Mesendoderm (in vitro differentiated cells): ENCODE data around the gene CCSER2.
A peak's percentile ranks its signal among the peaks of the same experiment; 100 is the strongest.

Experiments
- DNase-seq: peaks from one replicate; pipeline ENCODE4 v3.0.0; 2013
- H2AK5ac ChIP-seq: 2 replicates; pipeline ENCODE4 v1.6.1; 2013; ENCODE audit warnings: low read length, inconsistent platforms
- H2BK120ac ChIP-seq: 2 replicates; pipeline ENCODE4 v1.6.1; 2013; ENCODE audit warnings: low read depth, mild to moderate bottlenecking, low read length, moderate library complexity, mixed read lengths
- H2BK15ac ChIP-seq: replicated peaks from 2 replicates; pipeline ENCODE4 v1.6.1; 2013; ENCODE audit warnings: low read depth, mild to moderate bottlenecking, moderate library complexity
- H2BK5ac ChIP-seq: 2 replicates; pipeline ENCODE4 v1.6.1; 2013; ENCODE audit warnings: low read length, inconsistent platforms
- H3K18ac ChIP-seq: 2 replicates; pipeline ENCODE4 v1.6.1; 2013; ENCODE audit warnings: mild to moderate bottlenecking, low read length, mixed read lengths
- H3K23ac ChIP-seq: one replicate; pipeline ENCODE4 v1.6.1; 2013; ENCODE audit warnings: low read length
- H3K27ac ChIP-seq: 2 replicates; pipeline ENCODE4 v1.5.1; 2013; ENCODE audit warnings: low read depth, mild to moderate bottlenecking, inconsistent platforms, low read length, moderate library complexity
- H3K27me3 ChIP-seq: 2 replicates; pipeline ENCODE4 v1.6.1; 2013; ENCODE audit warnings: low read length, control low read depth, mild to moderate bottlenecking, inconsistent platforms; ENCODE audit not compliant: insufficient read depth, poor library complexity
- H3K36me3 ChIP-seq: 2 replicates; pipeline ENCODE4 v1.6.1; 2013; ENCODE audit warnings: low read length, inconsistent platforms; ENCODE audit not compliant: control insufficient read depth, insufficient read depth
- H3K4ac ChIP-seq: one replicate; pipeline ENCODE4 v1.6.1; 2013; ENCODE audit warnings: low read depth, mild to moderate bottlenecking, low read length, moderate library complexity
- H3K4me1 ChIP-seq: 2 replicates; pipeline ENCODE4 v1.6.1; 2013; ENCODE audit warnings: low read depth, low read length, inconsistent platforms; ENCODE audit not compliant: control insufficient read depth
- H3K4me2 ChIP-seq: 2 replicates; pipeline ENCODE4 v1.6.1; 2013; ENCODE audit warnings: low read length
- H3K4me3 ChIP-seq: 2 replicates; pipeline ENCODE4 v1.5.1; 2013; ENCODE audit warnings: mild to moderate bottlenecking, low read length
- H3K56ac ChIP-seq: one replicate; pipeline ENCODE4 v1.6.1; 2013; ENCODE audit warnings: low read length
- H3K79me1 ChIP-seq: 2 replicates; pipeline ENCODE4 v1.6.1; 2013; ENCODE audit warnings: low read length, inconsistent platforms
- H3K79me2 ChIP-seq: 2 replicates; pipeline ENCODE4 v1.6.1; 2013; ENCODE audit warnings: mild to moderate bottlenecking, low read length; ENCODE audit not compliant: control insufficient read depth, insufficient read depth
- H3K9ac ChIP-seq: 2 replicates; pipeline ENCODE4 v1.6.1; 2013; ENCODE audit warnings: low read length, inconsistent platforms
- H4K5ac ChIP-seq: one replicate; pipeline ENCODE4 v1.6.1; 2013; ENCODE audit warnings: low read length
- H4K8ac ChIP-seq: one replicate; pipeline ENCODE4 v1.6.1; 2013; ENCODE audit warnings: low read depth, mild to moderate bottlenecking, control low read depth, low read length, moderate library complexity
- WGBS: extraction: QIAGEN DNeasy Blood & Tissue Kit; methylation state at CpG from one replicate; pipeline ENCODE4 v1.1.7; 2013; ENCODE audit warnings: low lambda C conversion rate, missing lambda C conversion rate; ENCODE audit not compliant: insufficient coverage; ENCODE audit errors: extremely low coverage; 5-methylcytosine and 5-hydroxymethylcytosine counted together

CCSER2 gene

GRCh38 chr10:84427903-84428650 lies 99.7 kb downstream of the CCSER2 start:
- H3K4me3 ChIP-seq = no peak overlapping the region
- no peak overlapping the region for H3K4me2 ChIP-seq
- H3K18ac ChIP-seq = no peak overlapping the region
- H3K4ac ChIP-seq = no peak overlapping the region
- H2BK120ac ChIP-seq = no peak overlapping the region
- H4K8ac ChIP-seq = no peak overlapping the region
- peak; percentile 61 for DNase-seq
- H3K9ac ChIP-seq = no peak overlapping the region
- no peak overlapping the region for H2BK15ac ChIP-seq
- H3K56ac ChIP-seq = no peak overlapping the region
- no CpG with 5 or more reads among the region's 5 CpGs for WGBS
- no peaks in the 10 kb centered on the region for H3K36me3 ChIP-seq
- no peaks in the 10 kb centered on the region for H3K27me3 ChIP-seq
- no peak overlapping the region for H4K5ac ChIP-seq
- no peak overlapping the region for H2BK5ac ChIP-seq
- H2AK5ac ChIP-seq = no peak overlapping the region
- no peaks in the 10 kb centered on the region for H3K4me1 ChIP-seq
- no peaks in the 10 kb centered on the region for H3K79me2 ChIP-seq
- H3K23ac ChIP-seq = no peak overlapping the region
- no peaks in the 10 kb centered on the region for H3K79me1 ChIP-seq
- H3K27ac ChIP-seq = no peak overlapping the region

- H3K36me3 ChIP-seq = no peaks in the 10 kb centered on the region
- H2BK120ac ChIP-seq = no peak overlapping the region
- no peaks in the 10 kb centered on the region for H3K4me1 ChIP-seq
- H3K79me2 ChIP-seq = no peaks in the 10 kb centered on the region
- no peak overlapping the region for H3K4me3 ChIP-seq
- H2AK5ac ChIP-seq = no peak overlapping the region
- H3K4me2 ChIP-seq = no peak overlapping the region
- no peak overlapping the region for H3K9ac ChIP-seq
- no peak overlapping the region for H3K23ac ChIP-seq
- no peak overlapping the region for H3K27ac ChIP-seq
- WGBS = no CpG with 5 or more reads among the region's 2 CpGs
- H2BK15ac ChIP-seq = no peak overlapping the region
- no peak overlapping the region for H4K8ac ChIP-seq
- H2BK5ac ChIP-seq = no peak overlapping the region
- no peak overlapping the region for H3K56ac ChIP-seq
- no peak for DNase-seq
- no peaks in the 10 kb centered on the region for H3K79me1 ChIP-seq
- no peaks in the 10 kb centered on the region for H3K27me3 ChIP-seq
- no peak overlapping the region for H3K18ac ChIP-seq
- no peak overlapping the region for H4K5ac ChIP-seq
- H3K4ac ChIP-seq = no peak overlapping the region
Measured at GRCh38 chr10:84428711-84429110, 100.3 kb downstream of the CCSER2 start.

DNA sequence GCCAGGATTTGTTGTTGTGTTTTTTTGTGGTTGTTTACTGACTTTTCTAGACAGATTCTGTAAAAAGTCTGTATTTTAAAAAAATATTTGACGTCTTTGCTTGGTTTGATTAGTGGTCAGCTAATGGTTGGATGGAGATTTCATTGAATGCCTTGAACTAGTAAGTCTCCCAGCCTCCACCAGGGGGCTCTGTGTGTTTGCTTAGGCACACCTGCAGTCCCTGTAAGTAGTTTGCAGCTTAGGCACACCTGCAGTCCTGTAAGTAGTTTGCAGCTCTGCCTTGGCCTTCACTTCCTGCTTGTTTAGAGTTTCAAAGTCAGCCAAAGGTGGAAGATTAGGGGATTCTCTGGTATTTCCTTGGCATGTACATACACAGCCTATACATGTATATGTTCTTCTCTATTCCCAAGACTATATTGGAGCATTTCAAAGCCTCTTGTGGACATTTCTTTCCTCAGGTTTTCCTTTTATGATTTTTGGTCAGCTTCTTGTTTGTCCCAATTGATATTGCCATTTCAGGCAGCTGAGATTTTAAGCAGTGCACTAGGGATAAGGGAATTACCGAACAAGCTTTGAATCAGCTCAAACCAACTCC lies 101.6 kb downstream of the CCSER2 start:
- Histone ChIP-seq H2BK5ac (no peak overlapping the region), H3K4me1 (no peaks in the 10 kb centered on the region), H3K4me3 (no peak overlapping the region), H3K18ac (no peak overlapping the region), H2BK120ac (no peak overlapping the region), H4K5ac (no peak overlapping the region), H3K36me3 (no peaks in the 10 kb centered on the region), H3K56ac (no peak overlapping the region), H3K23ac (no peak overlapping the region), H3K4ac (no peak overlapping the region), H3K27ac (no peak overlapping the region), H2AK5ac (no peak overlapping the region), H2BK15ac (no peak overlapping the region), H3K27me3 (no peaks in the 10 kb centered on the region), H3K9ac (no peak overlapping the region), H3K4me2 (no peak overlapping the region), H4K8ac (no peak overlapping the region), H3K79me2 (no peaks in the 10 kb centered on the region), H3K79me1 (no peaks in the 10 kb centered on the region)
- no CpG with 5 or more reads among the region's 2 CpGs for WGBS
- peak; percentile 91 for DNase-seq

GRCh38 chr10:84432891-84433290 lies 104.5 kb downstream of the CCSER2 start:
- Histone ChIP-seq H2BK15ac (no peak overlapping the region), H3K36me3 (no peaks in the 10 kb centered on the region), H4K8ac (no peak overlapping the region), H3K23ac (no peak overlapping the region), H2BK120ac (no peak overlapping the region), H3K27ac (no peak overlapping the region), H3K79me1 (no peaks in the 10 kb centered on the region), H3K4me1 (no peaks in the 10 kb centered on the region), H3K18ac (no peak overlapping the region), H3K4me3 (no peak overlapping the region), H3K27me3 (no peaks in the 10 kb centered on the region), H3K4ac (no peak overlapping the region), H2BK5ac (no peak overlapping the region), H3K4me2 (no peak overlapping the region), H4K5ac (no peak overlapping the region), H2AK5ac (no peak overlapping the region), H3K79me2 (no peaks in the 10 kb centered on the region), H3K9ac (no peak overlapping the region), H3K56ac (no peak overlapping the region)
- DNase-seq = peak; percentile 22
- no CpG with 5 or more reads among the region's 5 CpGs for WGBS

GRCh38 chr10:84440781-84441180 lies 112.4 kb downstream of the CCSER2 start:
- H4K8ac ChIP-seq = no peak overlapping the region
- 100% methylated on average over 1 of the region's 2 CpGs for WGBS
- no peak overlapping the region for H3K9ac ChIP-seq
- H3K79me2 ChIP-seq = no peaks in the 10 kb centered on the region
- no peaks in the 10 kb centered on the region for H3K4me1 ChIP-seq
- no peaks in the 10 kb centered on the region for H3K36me3 ChIP-seq
- no peak overlapping the region for H2BK15ac ChIP-seq
- H3K23ac ChIP-seq = no peak overlapping the region
- H3K4me3 ChIP-seq = no peak overlapping the region
- no peaks in the 10 kb centered on the region for H3K27me3 ChIP-seq
- H3K4me2 ChIP-seq = no peak overlapping the region
- H2AK5ac ChIP-seq = no peak overlapping the region
- H3K79me1 ChIP-seq = no peaks in the 10 kb centered on the region
- no peak overlapping the region for H3K56ac ChIP-seq
- H2BK5ac ChIP-seq = no peak overlapping the region
- H4K5ac ChIP-seq = no peak overlapping the region
- H2BK120ac ChIP-seq = no peak overlapping the region
- no peak overlapping the region for H3K27ac ChIP-seq
- no peak for DNase-seq
- no peak overlapping the region for H3K18ac ChIP-seq
- H3K4ac ChIP-seq = no peak overlapping the region
